Esophagus squamous epithelium (tissue), 5 donors: Measurements from ENCODE around the gene PRKCE. TPM values are rescaled to one million over a fixed set of nuclear protein-coding genes. Genes with fewer than 3 reads are reported as not detected.

Experiments
- DNase-seq: peaks from one replicate; lab custom pipeline; 2025; lab: John Stamatoyannopoulos, UW
- H3K27ac ChIP-seq, 4 donors: fragments of 200-600 bp; sonication (generic); one replicate each; pipeline ENCODE4 v1.5.1; 2016 to 2019; ENCODE audit warnings: mild to moderate bottlenecking in 1 of 4
- H3K27me3 ChIP-seq, 4 donors: fragments of 200-600 bp; sonication (generic); 1 replicate in 3 of 4; 2 replicates in 1 of 4; pipeline versions ENCODE4 v1.5.1 to v1.6.0; 2017 to 2021; ENCODE audit warnings: antibody characterized with exemption in 1 of 4
- H3K36me3 ChIP-seq, 3 donors: fragments of 200-600 bp; sonication (generic); one replicate each; pipeline ENCODE4 v1.5.1; 2016 to 2019
- H3K4me1 ChIP-seq, 3 donors: fragments of 200-600 bp; sonication (generic); one replicate each; pipeline ENCODE4 v1.5.1; 2017 to 2019
- H3K4me3 ChIP-seq, 4 donors: fragments of 200-600 bp; sonication (generic); 1 replicate in 3 of 4; 2 replicates in 1 of 4; pipeline ENCODE4 v1.5.1; 2016 to 2019; ENCODE audit warnings: mild to moderate bottlenecking in 2 of 4, moderate library complexity in 1 of 4
- H3K9me3 ChIP-seq, 3 donors: fragments of 200-600 bp; sonication (generic); one replicate each; pipeline ENCODE4 v1.5.1; 2016 to 2019
- CTCF ChIP-seq, 6 experiments: fragments of 450-650 bp in 4 of 6; fragments of 200-600 bp in 2 of 6; sonication (generic) in 2 of 6; IDR thresholded peaks; one replicate each; pipeline ENCODE4 v1.5.1; 2016 to 2019; ENCODE audit warnings: antibody characterized with exemption in 6 of 6, mild to moderate bottlenecking in 4 of 6, moderate library complexity in 4 of 6
- POLR2A ChIP-seq, 4 donors: fragments of 450-650 bp; IDR thresholded peaks; one replicate each; pipeline ENCODE4 v1.6.1; 2017; ENCODE audit warnings: antibody characterized with exemption in 4 of 4, mild to moderate bottlenecking in 4 of 4, moderate library complexity in 3 of 4
- whole genome bisulfite sequencing, 2 donors: methylation state at CpG; one replicate each; pipeline ENCODE4 v1.1.5; 2018; 5-methylcytosine and 5-hydroxymethylcytosine counted together
- intact Hi-C: fragments of 100-400 bp; cut with DNase I; formaldehyde crosslinking; loops from one replicate; pipeline ENCODE4 v1.15.0; 2022
- total RNA-seq, 4 donors: library from RNA; depleted of rRNA; stranded (reverse); fragments of >200 nt; gene quantifications; one replicate each; pipeline ENCODE4 v1.1.0, GENCODE V29; 2016
- donor health status: DM: yes; HTN: yes; CAD: no.

PRKCE gene
- total RNA-seq, 4 donors from 2014 or later, result 6.5 to 13.7 (median 9.9) TPM

GRCh38 chr2:45974762-45975408 lies 323.4 kb downstream of the PRKCE start:
- peaks cover 0 to 16% (median 0%) of the 10 kb centered on the region in 3 donors for H3K36me3 ChIP-seq
- WGBS, 2 donors, result 80 to 90% methylated on average over 6 to 7 of the region's 7 CpGs
- H3K27me3 ChIP-seq, result no peaks in the 10 kb centered on the region
- no peaks in the 10 kb centered on the region for H3K4me1 ChIP-seq
- H3K27ac ChIP-seq, result no peak overlapping the region
- H3K9me3 ChIP-seq, result no peaks in the 10 kb centered on the region
- TF ChIP-seq CTCF (IDR thresholded peaks at IDR 0.05) (no peak), POLR2A (IDR thresholded peaks at IDR 0.05) (no peak)
- no peak for DNase-seq
- no peak overlapping the region for H3K4me3 ChIP-seq
- intact Hi-C loops, result no loop called here

- Histone ChIP-seq H3K4me3 (no peak overlapping the region), H3K9me3 (no peaks in the 10 kb centered on the region), H3K27me3 (no peaks in the 10 kb centered on the region), H3K4me1 (no peaks in the 10 kb centered on the region), H3K27ac (no peak overlapping the region), H3K36me3 (peaks cover 0 to 27% (median 0%) of the 10 kb centered on the region in 3 donors)
- DNase-seq, result no peak
- intact Hi-C loops, result no loop called here
- 74 to 96% methylated on average over 6 to 11 of the region's 14 CpGs for WGBS, 2 donors
- TF ChIP-seq CTCF (IDR thresholded peaks at IDR 0.05) (no peak), POLR2A (IDR thresholded peaks at IDR 0.05) (no peak)
Observed at GRCh38 chr2:45975752-45976517, 324.5 kb downstream of the PRKCE start.

GRCh38 chr2:45978302-45978859 lies 326.9 kb downstream of the PRKCE start:
- no peaks in the 10 kb centered on the region for H3K4me1 ChIP-seq
- peaks cover 0 to 37% (median 0%) of the 10 kb centered on the region in 3 donors for H3K36me3 ChIP-seq
- intact Hi-C loops, result no loop called here
- H3K27ac ChIP-seq, result no peak overlapping the region
- no peaks in the 10 kb centered on the region for H3K27me3 ChIP-seq
- H3K4me3 ChIP-seq, result no peak overlapping the region
- DNase-seq, result no peak
- H3K9me3 ChIP-seq, result no peaks in the 10 kb centered on the region
- 37 to 83% methylated on average over 2 to 3 of the region's 4 CpGs for WGBS, 2 donors
- TF ChIP-seq CTCF (IDR thresholded peaks at IDR 0.05) (no peak), POLR2A (IDR thresholded peaks at IDR 0.05) (no peak)

- Histone ChIP-seq H3K4me1 (no peaks in the 10 kb centered on the region), H3K9me3 (no peaks in the 10 kb centered on the region), H3K27ac (no peak overlapping the region), H3K36me3 (peaks cover 0 to 38% (median 0%) of the 10 kb centered on the region in 3 donors), H3K4me3 (no peak overlapping the region), H3K27me3 (no peaks in the 10 kb centered on the region)
- no peak for DNase-seq
- TF ChIP-seq POLR2A (IDR thresholded peaks at IDR 0.05) (no peak), CTCF (IDR thresholded peaks at IDR 0.05) (no peak)
- 90 to 95% methylated on average over 4 of the region's 4 CpGs for WGBS, 2 donors
- intact Hi-C loops, result no loop called here
Observed at GRCh38 chr2:45979065-45979464, 327.6 kb downstream of the PRKCE start.
